Measurements from ENCODE around the gene DMRTC1.
"Not testable (repeated sequence)": the region's sequence is repeated elsewhere in the genome, so short reads cannot be mapped to it uniquely, and the experiment has no call there.

Gene DMRTC1, protein sequence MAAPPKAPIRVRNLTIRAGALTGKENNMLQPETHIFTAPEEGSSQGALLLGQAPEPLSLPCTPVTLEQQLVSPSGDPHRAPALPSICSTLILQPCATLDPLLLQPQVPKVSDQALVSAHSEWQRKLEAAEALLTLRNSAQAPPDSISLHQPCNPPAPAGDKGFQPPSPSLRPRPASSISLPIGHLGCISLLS

GRCh38 chrX:72943819-72944169 is at the start of gene DMRTC1:
DMRTC1 (minus strand) TSS chrX:72943837; CDS start chrX:72875694, 68,143 bp downstream.
- H3K27me3 ChIP-seq (ENCODE audit: control insufficient read depth, insufficient read depth, low read length); H3K4me1 ChIP-seq (ENCODE audit: control insufficient read depth, insufficient read depth, low read length); H3K4me3 ChIP-seq (ENCODE audit: low read depth, low read length); H3K36me3 ChIP-seq (ENCODE audit: control insufficient read depth, insufficient read depth, low read length); H3K9me3 ChIP-seq (ENCODE audit: control insufficient read depth, insufficient read depth, low read length); H3K9ac ChIP-seq (ENCODE audit: low read depth, low read length): not testable (repeated sequence)

- H3K36me3 ChIP-seq (ENCODE audit: control insufficient read depth, insufficient read depth, low read length); H3K9ac ChIP-seq (ENCODE audit: low read depth, low read length); H3K9me3 ChIP-seq (ENCODE audit: control insufficient read depth, insufficient read depth, low read length); H3K4me3 ChIP-seq (ENCODE audit: low read depth, low read length); H3K4me1 ChIP-seq (ENCODE audit: control insufficient read depth, insufficient read depth, low read length); H3K27me3 ChIP-seq (ENCODE audit: control insufficient read depth, insufficient read depth, low read length): not testable (repeated sequence)
Measured at GRCh38 chrX:72980894-72981469, 37.3 kb upstream of the DMRTC1 start.

DNA sequence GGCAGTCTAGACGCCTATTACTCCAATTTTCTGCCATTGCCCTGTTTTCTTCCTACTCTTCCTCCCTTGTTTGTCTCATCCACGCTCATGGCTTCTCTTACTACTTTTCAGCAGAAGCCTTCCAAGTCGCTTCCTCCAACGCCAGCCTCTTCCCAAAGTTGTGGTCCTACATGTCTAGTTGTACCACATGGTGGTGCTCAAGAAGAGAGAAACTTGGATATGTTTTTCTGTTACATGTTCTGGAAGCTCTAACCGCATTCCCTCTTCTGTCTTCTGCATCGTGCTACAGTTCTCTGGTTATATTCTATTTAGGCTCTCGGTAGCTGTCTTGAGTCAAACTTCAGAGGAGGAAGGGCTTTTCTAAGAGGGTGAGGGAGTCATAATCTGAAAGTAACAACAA is 31.2 kb upstream of the DMRTC1 start:
- H3K36me3 ChIP-seq (ENCODE audit: control insufficient read depth, insufficient read depth, low read length); H3K9me3 ChIP-seq (ENCODE audit: control insufficient read depth, insufficient read depth, low read length); H3K4me1 ChIP-seq (ENCODE audit: control insufficient read depth, insufficient read depth, low read length); H3K9ac ChIP-seq (ENCODE audit: low read depth, low read length); H3K27me3 ChIP-seq (ENCODE audit: control insufficient read depth, insufficient read depth, low read length); H3K4me3 ChIP-seq (ENCODE audit: low read depth, low read length): not testable (repeated sequence)

DNA sequence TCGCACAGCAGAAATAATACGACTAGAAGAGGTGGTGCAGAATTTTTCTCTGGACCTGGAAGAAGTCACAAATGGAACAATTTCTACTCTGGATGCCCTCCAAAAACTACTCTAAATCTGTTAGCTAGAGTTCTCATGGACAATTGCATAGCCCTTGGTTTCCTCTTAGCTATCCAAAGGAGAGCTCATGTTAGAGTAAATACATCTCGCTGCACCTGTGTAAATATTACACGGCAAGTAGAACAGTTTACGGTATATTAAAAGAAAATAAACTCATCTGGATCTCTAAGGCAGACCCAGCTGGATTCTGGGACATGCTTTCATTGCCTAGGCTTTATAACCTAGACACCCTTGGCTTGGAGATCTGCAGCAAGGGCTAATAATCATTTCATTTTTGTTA is 28.2 kb upstream of the DMRTC1 start:
- not testable (repeated sequence) for H3K9me3 ChIP-seq (ENCODE audit: control insufficient read depth, insufficient read depth, low read length); H3K4me1 ChIP-seq (ENCODE audit: control insufficient read depth, insufficient read depth, low read length); H3K36me3 ChIP-seq (ENCODE audit: control insufficient read depth, insufficient read depth, low read length); H3K27me3 ChIP-seq (ENCODE audit: control insufficient read depth, insufficient read depth, low read length); H3K9ac ChIP-seq (ENCODE audit: low read depth, low read length); H3K4me3 ChIP-seq (ENCODE audit: low read depth, low read length)

DNA sequence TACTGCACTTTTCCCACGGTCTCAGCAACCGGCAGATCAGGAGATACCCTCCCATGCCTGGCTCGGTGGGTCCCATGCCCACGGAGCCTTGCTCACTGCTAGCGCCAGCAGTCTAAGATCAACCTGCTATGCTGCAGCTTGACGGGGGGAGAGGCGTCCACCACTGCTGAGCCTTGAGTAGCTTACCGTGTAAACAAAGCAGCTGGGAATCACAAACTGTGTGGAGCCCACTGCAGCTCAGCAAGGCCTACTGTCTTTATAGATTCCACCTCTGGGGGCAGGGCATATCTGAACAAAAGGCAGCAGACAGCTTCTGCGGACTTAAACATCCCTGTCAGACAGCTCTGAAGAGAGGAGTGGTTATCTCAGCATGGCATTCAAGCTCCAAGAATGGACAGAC is 16.3 kb upstream of the DMRTC1 start:
- H3K36me3 ChIP-seq (ENCODE audit: control insufficient read depth, insufficient read depth, low read length); H3K4me3 ChIP-seq (ENCODE audit: low read depth, low read length); H3K9ac ChIP-seq (ENCODE audit: low read depth, low read length); H3K9me3 ChIP-seq (ENCODE audit: control insufficient read depth, insufficient read depth, low read length); H3K4me1 ChIP-seq (ENCODE audit: control insufficient read depth, insufficient read depth, low read length); H3K27me3 ChIP-seq (ENCODE audit: control insufficient read depth, insufficient read depth, low read length): not testable (repeated sequence)

DNA sequence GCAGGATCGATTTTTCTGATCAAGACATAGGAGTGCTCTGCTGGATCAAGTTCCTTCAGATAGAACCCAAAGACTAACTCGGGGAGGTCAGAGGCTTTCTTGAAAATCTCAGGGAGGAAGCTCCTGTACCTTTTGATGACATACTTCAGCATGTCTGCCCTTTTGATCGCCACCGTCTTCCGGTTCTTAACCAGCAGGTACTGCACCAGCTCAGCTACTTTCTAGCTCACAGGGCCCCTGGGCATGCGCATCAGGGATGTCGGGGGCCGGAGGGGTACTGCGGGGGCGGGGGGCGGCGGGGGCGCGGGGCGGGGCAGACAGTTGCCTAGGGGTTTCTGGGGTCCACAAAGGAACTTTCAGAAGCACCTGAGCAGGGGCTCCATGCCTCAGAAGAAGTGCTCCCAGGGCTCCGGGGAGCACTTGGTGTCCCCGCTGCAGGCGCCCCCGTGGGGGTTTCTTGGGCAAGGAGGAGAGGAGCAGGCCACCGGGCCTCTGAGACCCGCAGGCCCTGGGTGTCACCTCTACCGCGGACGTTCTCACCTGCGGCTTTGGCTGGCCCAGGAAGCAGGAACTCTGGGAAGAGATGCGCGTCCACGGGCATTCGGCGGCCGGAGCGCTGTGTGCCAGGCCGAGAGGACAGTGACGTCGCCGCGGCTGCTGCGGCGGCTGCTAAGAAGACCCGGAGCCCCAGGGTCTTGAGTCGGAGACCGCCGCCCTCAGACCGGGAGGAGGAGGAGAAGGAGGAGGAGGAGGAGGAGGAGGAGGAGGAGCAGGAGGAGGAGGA is 410 bp downstream of the DMRTC1 start:
- H3K36me3 ChIP-seq (ENCODE audit: control insufficient read depth, insufficient read depth, low read length); H3K9ac ChIP-seq (ENCODE audit: low read depth, low read length): not testable (repeated sequence)

GRCh38 chrX:72942272-72942671 is 1.4 kb downstream of the DMRTC1 start:
- H3K9ac ChIP-seq (ENCODE audit: low read depth, low read length); H3K36me3 ChIP-seq (ENCODE audit: control insufficient read depth, insufficient read depth, low read length); H3K4me3 ChIP-seq (ENCODE audit: low read depth, low read length); H3K4me1 ChIP-seq (ENCODE audit: control insufficient read depth, insufficient read depth, low read length); H3K27me3 ChIP-seq (ENCODE audit: control insufficient read depth, insufficient read depth, low read length); H3K9me3 ChIP-seq (ENCODE audit: control insufficient read depth, insufficient read depth, low read length): not testable (repeated sequence)

More for the DNA sequence above, 410 bp downstream of the DMRTC1 start:
- not testable (repeated sequence) for H3K4me1 ChIP-seq (ENCODE audit: control insufficient read depth, insufficient read depth, low read length); H3K4me3 ChIP-seq (ENCODE audit: low read depth, low read length); H3K27me3 ChIP-seq (ENCODE audit: control insufficient read depth, insufficient read depth, low read length); H3K9me3 ChIP-seq (ENCODE audit: control insufficient read depth, insufficient read depth, low read length)

DNA sequence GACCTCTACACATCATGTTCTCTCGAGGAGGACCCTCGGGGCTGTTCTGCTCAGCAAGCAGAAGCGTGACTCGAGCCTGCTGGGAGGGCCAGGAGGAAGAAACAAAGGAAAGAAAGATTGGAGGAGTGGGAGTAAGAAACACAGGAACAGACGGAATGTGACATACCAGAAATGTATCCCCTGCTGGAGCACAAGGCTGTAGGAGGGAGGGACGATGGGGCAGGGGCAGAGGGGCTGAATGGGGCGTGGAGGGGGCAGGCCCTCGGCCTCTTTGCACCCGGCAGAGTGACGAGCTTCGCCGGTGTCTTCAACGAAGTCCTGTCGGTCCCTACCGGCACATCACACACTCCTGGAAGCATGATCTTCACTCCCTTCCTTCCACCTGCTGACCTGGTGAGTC is 5.7 kb downstream of the DMRTC1 start, which contains the start of gene FAM236A:
TSS of gene FAM236A (plus strand) at position 301 of the 400 bp plus-strand sequence. CDS start at position 358, 57 bp downstream.
- not testable (repeated sequence) for H3K36me3 ChIP-seq (ENCODE audit: control insufficient read depth, insufficient read depth, low read length); H3K9me3 ChIP-seq (ENCODE audit: control insufficient read depth, insufficient read depth, low read length); H3K9ac ChIP-seq (ENCODE audit: low read depth, low read length); H3K4me1 ChIP-seq (ENCODE audit: control insufficient read depth, insufficient read depth, low read length); H3K4me3 ChIP-seq (ENCODE audit: low read depth, low read length); H3K27me3 ChIP-seq (ENCODE audit: control insufficient read depth, insufficient read depth, low read length)

- H3K4me3 ChIP-seq (ENCODE audit: low read depth, low read length); H3K4me1 ChIP-seq (ENCODE audit: control insufficient read depth, insufficient read depth, low read length); H3K27me3 ChIP-seq (ENCODE audit: control insufficient read depth, insufficient read depth, low read length); H3K36me3 ChIP-seq (ENCODE audit: control insufficient read depth, insufficient read depth, low read length); H3K9ac ChIP-seq (ENCODE audit: low read depth, low read length); H3K9me3 ChIP-seq (ENCODE audit: control insufficient read depth, insufficient read depth, low read length): not testable (repeated sequence)
Measured at GRCh38 chrX:72936882-72937455, 6.7 kb downstream of the DMRTC1 start.

DNA sequence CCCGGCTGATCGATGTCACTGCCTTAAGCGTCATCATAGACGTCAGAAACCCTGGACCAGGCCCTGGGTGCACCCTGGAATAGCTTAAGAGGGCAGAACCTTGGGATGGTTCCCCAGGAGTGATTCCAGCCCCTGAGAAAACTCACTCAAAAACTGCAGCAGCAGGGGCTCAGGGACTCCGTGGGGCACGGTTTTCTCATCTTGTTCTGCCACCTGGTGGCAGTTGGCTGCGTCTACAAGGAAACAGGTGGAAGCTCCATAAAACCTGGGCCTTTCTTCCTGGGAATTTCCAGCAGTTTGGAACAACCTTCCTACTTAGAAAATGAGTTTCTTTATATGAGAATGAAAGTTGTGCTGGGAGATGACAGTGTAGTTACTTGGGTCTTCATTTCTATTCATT is 7.2 kb downstream of the DMRTC1 start:
- H3K9me3 ChIP-seq (ENCODE audit: control insufficient read depth, insufficient read depth, low read length); H3K9ac ChIP-seq (ENCODE audit: low read depth, low read length); H3K36me3 ChIP-seq (ENCODE audit: control insufficient read depth, insufficient read depth, low read length); H3K27me3 ChIP-seq (ENCODE audit: control insufficient read depth, insufficient read depth, low read length); H3K4me3 ChIP-seq (ENCODE audit: low read depth, low read length); H3K4me1 ChIP-seq (ENCODE audit: control insufficient read depth, insufficient read depth, low read length): not testable (repeated sequence)

DNA sequence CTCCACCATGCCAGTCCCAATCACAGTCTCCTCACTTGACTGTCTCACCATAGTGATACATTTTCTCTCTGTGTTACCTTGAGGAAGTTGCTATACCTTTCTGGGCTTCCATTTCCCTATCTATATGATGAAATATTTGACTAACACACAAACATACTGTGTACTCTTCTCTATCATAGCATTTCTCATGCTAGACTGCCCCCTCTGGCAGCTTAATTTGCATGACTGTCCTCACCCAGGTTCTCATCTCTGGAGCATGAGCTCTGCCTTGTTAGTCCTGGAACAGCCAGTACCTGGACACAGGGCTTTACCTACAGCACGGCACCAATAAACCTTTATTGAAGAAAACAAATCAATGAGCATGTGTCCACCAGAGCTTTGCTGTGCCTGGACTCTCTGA is 11.4 kb downstream of the DMRTC1 start:
- not testable (repeated sequence) for H3K9ac ChIP-seq (ENCODE audit: low read depth, low read length); H3K9me3 ChIP-seq (ENCODE audit: control insufficient read depth, insufficient read depth, low read length); H3K4me3 ChIP-seq (ENCODE audit: low read depth, low read length); H3K27me3 ChIP-seq (ENCODE audit: control insufficient read depth, insufficient read depth, low read length); H3K36me3 ChIP-seq (ENCODE audit: control insufficient read depth, insufficient read depth, low read length); H3K4me1 ChIP-seq (ENCODE audit: control insufficient read depth, insufficient read depth, low read length)

GRCh38 chrX:72916096-72916495 is 27.5 kb downstream of the DMRTC1 start:
- not testable (repeated sequence) for H3K9ac ChIP-seq (ENCODE audit: low read depth, low read length); H3K9me3 ChIP-seq (ENCODE audit: control insufficient read depth, insufficient read depth, low read length); H3K4me1 ChIP-seq (ENCODE audit: control insufficient read depth, insufficient read depth, low read length); H3K4me3 ChIP-seq (ENCODE audit: low read depth, low read length); H3K27me3 ChIP-seq (ENCODE audit: control insufficient read depth, insufficient read depth, low read length); H3K36me3 ChIP-seq (ENCODE audit: control insufficient read depth, insufficient read depth, low read length)
